Transverse colon (tissue), 4 donors: ENCODE measurements around the gene DHCR24. TPM values are rescaled to one million over a fixed set of nuclear protein-coding genes. Genes with fewer than 3 reads are reported as not detected.
A peak's percentile ranks its signal among the peaks of the same experiment; 100 is the strongest.

Source experiments
- DNase-seq: peaks from one replicate; pipeline ENCODE4 v3.0.0-alpha.2; 2019
- H3K27ac ChIP-seq, 4 donors: fragments of 200-600 bp; sonication (generic); 2 replicates each; pipeline ENCODE4 v1.5.1; 2016 to 2018; ENCODE audit warnings: inconsistent platforms in 4 of 4
- H3K27me3 ChIP-seq: fragments of 200-600 bp; sonication (generic); 2 replicates; pipeline ENCODE4 v1.5.1; 2017; ENCODE audit warnings: inconsistent platforms
- H3K36me3 ChIP-seq, 4 donors: fragments of 200-600 bp; sonication (generic); 2 replicates each; pipeline ENCODE4 v1.5.1; 2017 to 2019; ENCODE audit warnings: inconsistent platforms in 4 of 4
- H3K4me1 ChIP-seq, 4 donors: fragments of 200-600 bp; sonication (generic); 2 replicates each; pipeline ENCODE4 v1.5.1; 2017 to 2020; ENCODE audit warnings: inconsistent platforms in 4 of 4
- H3K4me3 ChIP-seq, 4 donors: fragments of 200-600 bp; sonication (generic); 1 replicate in 1 of 4; 2 replicates in 3 of 4; pipeline versions ENCODE4 v1.5.1 to v1.6.1; 2017 to 2019; ENCODE audit warnings: inconsistent platforms in 4 of 4
- H3K9me3 ChIP-seq, 2 donors: fragments of 200-600 bp; sonication (generic); 2 replicates each; pipeline ENCODE4 v1.5.1; 2017 to 2019; ENCODE audit warnings: inconsistent platforms in 2 of 2
- EP300 ChIP-seq: sonication (generic); formaldehyde crosslinking; IDR thresholded peaks from one replicate; pipeline ENCODE4 v1.6.1; 2017; ENCODE audit warnings: antibody characterized with exemption, low read depth
- POLR2A ChIP-seq: fragments of 450-650 bp; IDR thresholded peaks from one replicate; pipeline ENCODE4 v1.6.1; 2016; ENCODE audit warnings: antibody characterized with exemption, mild to moderate bottlenecking, moderate library complexity
- POLR2AphosphoS5 ChIP-seq, 3 donors: sonication (generic); formaldehyde crosslinking; IDR thresholded peaks; one replicate each; pipeline ENCODE4 v1.6.1; 2016; ENCODE audit warnings: antibody characterized with exemption in 3 of 3
- WGBS, 2 donors: methylation state at CpG; one replicate each; pipeline ENCODE4 v1.1.5; 2018; ENCODE audit warnings: low coverage in 1 of 2; 5-methylcytosine and 5-hydroxymethylcytosine counted together
- in situ Hi-C, 4 donors: fragments of 200-750 bp; cut with MboI; loops; one replicate each; pipeline versions ENCODE4 v1.15.0 to v1.15.1; 2017; ENCODE audit warnings: low sequenced_read_pairs in 3 of 4, low pct_ligation_motif_present in 1 of 4, low pct_unique_long_range_greater_than_20kb in 1 of 4
- intact Hi-C: fragments of 100-400 bp; cut with DNase I; formaldehyde crosslinking; loops from one replicate; pipeline ENCODE4 v1.15.1; 2023; ENCODE audit warnings: low total_unique reads
- total RNA-seq, 4 donors: library from RNA; depleted of rRNA; stranded (reverse); fragments of >200 nt; gene quantifications; one replicate each; pipeline ENCODE4 v1.1.0, GENCODE V29; 2016
- TF ChIP-seq, protein P1 (sequence below), 5 experiments: fragments of 200-600 bp in 3 of 5; fragments of 450-650 bp in 2 of 5; sonication (generic) in 3 of 5; IDR thresholded peaks; 1 replicate in 2 of 5; 2 replicates in 3 of 5; pipeline ENCODE4 v1.5.1; 2016 to 2017; ENCODE audit warnings: antibody characterized with exemption in 5 of 5, inconsistent platforms in 3 of 5, mild to moderate bottlenecking in 2 of 5, moderate library complexity in 1 of 5

The DHCR24 gene
- total RNA-seq, 4 donors from 2014 or later = 71.5 to 222 (median 137) TPM

- intact Hi-C loops (loop anchor here (5.0 to 10.0 kb wide), 2 partner anchors 138 to 316 kb away; no protein-coding TSS in a partner anchor), in situ Hi-C loops (loop anchor here in 2 of 4 donors (10.0 to 25.0 kb wide), 2 partner anchors 146 to 748 kb away; partner anchors contain the start of genes TCEANC2 (in 1 of the 2) and TMEM59 (in 1 of the 2))
- peak; percentile 81 for DNase-seq
Measured at GRCh38 chr1:54810153-54810942, 76.6 kb downstream of the DHCR24 start.

DNA sequence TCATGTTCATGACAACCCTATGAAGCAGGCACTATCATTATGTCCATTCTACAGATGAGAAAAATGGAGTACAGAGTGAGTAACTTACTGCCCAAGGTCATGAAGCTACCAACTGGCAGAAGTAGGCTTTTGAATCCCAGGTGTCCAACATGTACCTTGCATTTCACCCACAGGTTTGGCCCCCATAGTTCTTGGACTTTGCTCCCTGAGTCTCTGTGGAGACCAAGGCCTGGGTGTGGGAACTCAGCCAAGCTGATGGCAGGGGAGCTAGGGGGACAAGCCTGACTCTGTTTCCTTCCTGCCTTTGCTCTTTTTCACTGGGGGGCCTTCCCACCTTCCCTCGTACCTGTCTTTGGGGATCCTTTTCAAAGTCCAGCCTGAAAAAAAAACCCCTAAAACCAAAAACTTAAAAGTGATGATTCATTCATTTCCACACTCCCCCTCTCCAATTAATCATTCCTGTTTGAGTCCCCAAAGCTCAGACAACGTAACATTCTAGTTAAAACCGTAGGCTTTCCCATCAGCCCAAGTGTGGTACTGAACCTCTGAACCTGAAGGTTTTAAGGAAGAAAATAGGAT, 77.4 kb downstream of the DHCR24 start:
- DNase-seq = peak; percentile 11
- TF ChIP-seq, protein P1, sequence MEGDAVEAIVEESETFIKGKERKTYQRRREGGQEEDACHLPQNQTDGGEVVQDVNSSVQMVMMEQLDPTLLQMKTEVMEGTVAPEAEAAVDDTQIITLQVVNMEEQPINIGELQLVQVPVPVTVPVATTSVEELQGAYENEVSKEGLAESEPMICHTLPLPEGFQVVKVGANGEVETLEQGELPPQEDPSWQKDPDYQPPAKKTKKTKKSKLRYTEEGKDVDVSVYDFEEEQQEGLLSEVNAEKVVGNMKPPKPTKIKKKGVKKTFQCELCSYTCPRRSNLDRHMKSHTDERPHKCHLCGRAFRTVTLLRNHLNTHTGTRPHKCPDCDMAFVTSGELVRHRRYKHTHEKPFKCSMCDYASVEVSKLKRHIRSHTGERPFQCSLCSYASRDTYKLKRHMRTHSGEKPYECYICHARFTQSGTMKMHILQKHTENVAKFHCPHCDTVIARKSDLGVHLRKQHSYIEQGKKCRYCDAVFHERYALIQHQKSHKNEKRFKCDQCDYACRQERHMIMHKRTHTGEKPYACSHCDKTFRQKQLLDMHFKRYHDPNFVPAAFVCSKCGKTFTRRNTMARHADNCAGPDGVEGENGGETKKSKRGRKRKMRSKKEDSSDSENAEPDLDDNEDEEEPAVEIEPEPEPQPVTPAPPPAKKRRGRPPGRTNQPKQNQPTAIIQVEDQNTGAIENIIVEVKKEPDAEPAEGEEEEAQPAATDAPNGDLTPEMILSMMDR (IDR thresholded peaks at IDR 0.05) = no peak
- TF ChIP-seq POLR2AphosphoS5 (IDR thresholded peaks at IDR 0.05) (no peak), EP300 (no peak)
- no peak overlapping the region for H3K4me3 ChIP-seq
- no peaks in the 10 kb centered on the region for H3K27me3 ChIP-seq
- in situ Hi-C loops = loop anchor here in 3 of 4 donors (10.0 to 25.0 kb wide), 3 partner anchors 135 to 747 kb away; partner anchors contain the start of genes TCEANC2 (in 1 of the 3) and TMEM59 (in 1 of the 3)
- intact Hi-C loops = loop anchor here (5.0 to 10.0 kb wide), 2 partner anchors 137 to 315 kb away; no protein-coding TSS in a partner anchor
- no peaks in the 10 kb centered on the region for H3K36me3 ChIP-seq
- H3K27ac ChIP-seq = no peak overlapping the region
- peaks cover 0 to 31% (median 13%) of the 10 kb centered on the region in 4 donors for H3K4me1 ChIP-seq
- WGBS, 2 donors = 42 to 63% methylated on average over 3 of the region's 3 CpGs
- no peaks in the 10 kb centered on the region for H3K9me3 ChIP-seq

More at GRCh38 chr1:54810153-54810942, 76.6 kb downstream of the DHCR24 start:
- Histone ChIP-seq H3K27me3 (no peaks in the 10 kb centered on the region), H3K27ac (no peak overlapping the region), H3K9me3 (no peaks in the 10 kb centered on the region), H3K36me3 (no peaks in the 10 kb centered on the region), H3K4me3 (no peak overlapping the region), H3K4me1 (peaks cover 0 to 34% (median 14%) of the 10 kb centered on the region in 4 donors)
- WGBS, 2 donors = 39% methylated on average over 10 of the region's 13 CpGs; no CpG with 5 or more reads in 1 of the 2 donors
- TF ChIP-seq EP300 = no peak
- no peak for TF ChIP-seq POLR2A
- TF ChIP-seq POLR2AphosphoS5 (IDR thresholded peaks at IDR 0.05) = no peak
- TF ChIP-seq, protein P1 (IDR thresholded peaks at IDR 0.05) = peak; percentile 74 to 88 (median 80)

GRCh38 chr1:54808443-54809207, 78.4 kb downstream of the DHCR24 start:
- H3K27ac ChIP-seq = no peak overlapping the region
- peak; percentile 6 for DNase-seq
- peaks cover 0 to 29% (median 10%) of the 10 kb centered on the region in 4 donors for H3K4me1 ChIP-seq
- no peaks in the 10 kb centered on the region for H3K27me3 ChIP-seq
- 86 to 100% methylated on average over 2 to 12 of the region's 12 CpGs for WGBS, 2 donors
- TF ChIP-seq POLR2A = no peak
- TF ChIP-seq, protein P1 (IDR thresholded peaks at IDR 0.05) = peak in 2 of 5 experiments; percentile 6 to 26
- intact Hi-C loops (no loop called here), in situ Hi-C loops (loop anchor here in 2 of 4 donors (10.0 to 25.0 kb wide), 2 partner anchors 134 to 746 kb away; partner anchors contain the start of genes TCEANC2 (in 1 of the 2) and TMEM59 (in 1 of the 2))
- H3K9me3 ChIP-seq = no peaks in the 10 kb centered on the region
- no peak overlapping the region for H3K4me3 ChIP-seq
- no peaks in the 10 kb centered on the region for H3K36me3 ChIP-seq
